ENCODE data around the gene PSMD9.

Gene PSMD9, protein sequence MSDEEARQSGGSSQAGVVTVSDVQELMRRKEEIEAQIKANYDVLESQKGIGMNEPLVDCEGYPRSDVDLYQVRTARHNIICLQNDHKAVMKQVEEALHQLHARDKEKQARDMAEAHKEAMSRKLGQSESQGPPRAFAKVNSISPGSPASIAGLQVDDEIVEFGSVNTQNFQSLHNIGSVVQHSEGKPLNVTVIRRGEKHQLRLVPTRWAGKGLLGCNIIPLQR

DNA sequence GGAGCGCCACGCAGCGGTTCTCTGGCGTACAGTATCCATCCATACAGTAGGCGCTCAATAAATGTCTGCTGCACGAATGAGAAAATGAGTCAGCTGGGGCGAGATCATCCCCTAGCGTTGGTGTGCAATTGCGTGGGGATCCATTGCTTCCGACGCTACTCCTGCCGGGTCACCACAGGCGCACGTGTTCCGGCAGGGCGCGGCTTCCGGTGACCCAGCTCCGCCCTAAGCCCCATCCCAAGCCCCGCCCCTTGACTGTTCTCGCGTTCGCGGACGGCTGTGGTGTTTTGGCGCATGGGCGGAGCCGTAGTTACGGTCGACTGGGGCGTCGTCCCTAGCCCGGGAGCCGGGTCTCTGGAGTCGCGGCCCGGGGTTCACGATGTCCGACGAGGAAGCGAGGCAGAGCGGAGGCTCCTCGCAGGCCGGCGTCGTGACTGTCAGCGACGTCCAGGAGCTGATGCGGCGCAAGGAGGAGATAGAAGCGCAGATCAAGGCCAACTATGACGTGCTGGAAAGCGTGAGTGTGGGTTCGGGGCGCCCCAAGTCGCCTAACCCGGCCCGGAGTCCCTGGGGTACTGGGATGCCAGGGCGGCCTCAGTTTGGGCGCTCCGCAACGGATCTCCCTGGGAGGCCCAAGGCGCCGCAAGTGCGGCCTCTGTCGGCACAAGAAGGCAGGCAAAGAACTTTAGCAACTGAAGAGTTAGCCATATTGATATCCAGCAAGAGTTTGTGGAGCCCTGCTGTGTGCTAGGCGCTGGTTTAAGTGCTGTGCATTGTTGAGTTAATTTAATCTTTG is at the start of gene PSMD9:
PSMD9 (plus strand) TSS at position 313 of the 796 bp plus-strand sequence; CDS start at position 380, 67 bp downstream.
- Histone ChIP-seq H2AFZ (peak within 1 kb of the TSS; percentile 75), H3K36me3 (ENCODE audit: control insufficient read depth, insufficient read depth, low read length) (no peaks in the 10 kb centered on the region), H3K27me3 (ENCODE audit: control insufficient read depth, insufficient read depth, low read length) (no peaks in the 10 kb centered on the region), H3K4me3 (ENCODE audit: low read depth, low read length) (peak within 1 kb of the TSS; percentile 97), H3K9ac (peak within 1 kb of the TSS; percentile 61), H3K4me2 (ENCODE audit: low read length) (peak within 1 kb of the TSS; percentile 71), H3K79me2 (peaks cover 17% of the 10 kb centered on the region), H3K9me3 (ENCODE audit: control insufficient read depth, low read length) (no peaks in the 10 kb centered on the region), H3K27ac (peak within 1 kb of the TSS; percentile 85), H3K4me1 (peaks cover 9% of the 10 kb centered on the region)
- peak; percentile 64 for TF ChIP-seq CTCF (IDR thresholded peaks at IDR 0.05)

GRCh38 chr12:121839106-121839992 is 49.2 kb upstream of the PSMD9 start:
- Histone ChIP-seq H3K4me2 (ENCODE audit: low read length) (peak overlapping the region; percentile 94), H3K4me1 (no peaks in the 10 kb centered on the region), H2AFZ (peak overlapping the region; percentile 96), H3K9me3 (ENCODE audit: control insufficient read depth, low read length) (no peaks in the 10 kb centered on the region), H3K79me2 (no peaks in the 10 kb centered on the region), H3K27me3 (ENCODE audit: control insufficient read depth, insufficient read depth, low read length) (no peaks in the 10 kb centered on the region), H3K36me3 (ENCODE audit: control insufficient read depth, insufficient read depth, low read length) (no peaks in the 10 kb centered on the region), H3K27ac (peak overlapping the region; percentile 48), H3K9ac (peak overlapping the region; percentile 25), H3K4me3 (ENCODE audit: low read depth, low read length) (peak overlapping the region; percentile 82)
- TF ChIP-seq CTCF (IDR thresholded peaks at IDR 0.05), result peak; percentile 56

DNA sequence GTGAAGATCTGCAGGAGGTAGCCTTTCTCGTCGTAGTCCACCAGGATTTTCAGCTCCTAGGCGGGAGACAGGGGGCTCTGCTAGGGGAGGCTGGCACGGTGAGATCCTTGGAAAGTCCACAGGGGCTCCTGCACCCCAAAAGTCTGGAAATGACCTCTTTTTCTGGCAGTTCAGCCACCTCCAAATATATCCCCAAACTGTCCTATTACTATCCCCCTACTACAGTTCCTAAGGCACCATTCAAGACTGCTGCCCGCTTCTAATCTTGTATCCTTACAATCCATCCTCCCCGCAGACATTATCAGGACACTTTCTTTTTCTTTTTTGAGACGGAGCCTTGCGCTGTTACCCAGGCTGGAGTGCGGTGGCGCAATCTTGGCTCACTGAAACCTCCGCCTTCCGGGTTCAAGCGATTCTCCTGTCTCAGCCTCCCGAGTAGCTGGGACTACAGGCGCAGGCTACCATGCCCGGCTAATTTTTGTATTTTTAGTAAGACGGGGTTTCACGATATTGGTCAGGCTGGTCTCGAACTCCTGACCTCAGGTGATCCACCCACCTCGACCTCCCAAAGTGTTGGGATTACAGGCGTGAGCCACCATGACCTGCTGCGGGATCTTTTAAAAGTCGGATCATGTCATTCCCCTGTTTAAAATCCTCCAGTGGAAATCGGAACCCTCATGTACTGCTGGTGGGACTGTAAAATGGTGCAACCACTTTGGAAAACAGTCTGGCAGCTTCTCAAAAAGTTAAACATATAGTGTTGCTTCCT is 48.4 kb upstream of the PSMD9 start:
- peak overlapping the region; percentile 94 for H3K4me2 ChIP-seq (ENCODE audit: low read length)
- H3K4me1 ChIP-seq, result no peaks in the 10 kb centered on the region
- H3K9me3 ChIP-seq (ENCODE audit: control insufficient read depth, low read length), result no peaks in the 10 kb centered on the region
- H3K9ac ChIP-seq, result peak overlapping the region; percentile 25
- peak overlapping the region; percentile 96 for H2AFZ ChIP-seq
- no peaks in the 10 kb centered on the region for H3K27me3 ChIP-seq (ENCODE audit: control insufficient read depth, insufficient read depth, low read length)
- peak overlapping the region; percentile 48 for H3K27ac ChIP-seq
- no peak for TF ChIP-seq CTCF (IDR thresholded peaks at IDR 0.05)
- peak overlapping the region; percentile 82 for H3K4me3 ChIP-seq (ENCODE audit: low read depth, low read length)
- no peaks in the 10 kb centered on the region for H3K79me2 ChIP-seq
- H3K36me3 ChIP-seq (ENCODE audit: control insufficient read depth, insufficient read depth, low read length), result no peaks in the 10 kb centered on the region

- Histone ChIP-seq H3K27ac (no peak overlapping the region), H2AFZ (peak overlapping the region; percentile 46), H3K9ac (no peak overlapping the region), H3K4me3 (ENCODE audit: low read depth, low read length) (no peak overlapping the region), H3K4me2 (ENCODE audit: low read length) (no peak overlapping the region), H3K79me2 (no peaks in the 10 kb centered on the region), H3K27me3 (ENCODE audit: control insufficient read depth, insufficient read depth, low read length) (no peaks in the 10 kb centered on the region), H3K4me1 (no peaks in the 10 kb centered on the region), H3K9me3 (ENCODE audit: control insufficient read depth, low read length) (no peaks in the 10 kb centered on the region), H3K36me3 (ENCODE audit: control insufficient read depth, insufficient read depth, low read length) (no peaks in the 10 kb centered on the region)
- no peak for TF ChIP-seq CTCF (IDR thresholded peaks at IDR 0.05)
Observed at GRCh38 chr12:121843236-121843982, 45.2 kb upstream of the PSMD9 start.

All from parathyroid adenoma (tissue), 2 donors.